Astrocyte (in vitro differentiated cells and primary cell): ENCODE measurements around the gene POU2AF1. TPM values are rescaled to one million over a fixed set of nuclear protein-coding genes. Genes with fewer than 3 reads are reported as not detected.

Experiments used
- DNase-seq: peaks from one replicate; pipeline ENCODE4 v3.0.0-alpha.2; 2010; ENCODE audit warnings: low read depth
- FAIRE-seq: peaks from 2 replicates; lab custom pipeline; 2011; peaks lifted over from hg19 to GRCh38; lab: Jason Lieb, UNC
- H2AFZ ChIP-seq: 2 replicates; pipeline ENCODE4 v1.6.0; 2012; ENCODE audit warnings: low read depth, low read length, inconsistent platforms
- H3K27ac ChIP-seq: 2 replicates; pipeline ENCODE4 v1.5.1; 2011; ENCODE audit warnings: low read depth, low read length, inconsistent platforms
- H3K27me3 ChIP-seq: 2 replicates; pipeline ENCODE4 v1.6.0; 2011; ENCODE audit warnings: low read length, inconsistent platforms; ENCODE audit not compliant: insufficient read depth
- H3K36me3 ChIP-seq: 2 replicates; pipeline ENCODE4 v1.5.1; 2011; ENCODE audit warnings: low read length, inconsistent platforms; ENCODE audit not compliant: insufficient read depth
- H3K4me1 ChIP-seq: 2 replicates; pipeline ENCODE4 v1.5.1; 2011; ENCODE audit warnings: low read length, inconsistent platforms; ENCODE audit not compliant: insufficient read depth
- H3K4me2 ChIP-seq: 2 replicates; pipeline ENCODE4 v1.6.0; 2012; ENCODE audit warnings: low read length, inconsistent platforms
- H3K4me3 ChIP-seq: 2 replicates; pipeline ENCODE4 v1.5.1; 2011; ENCODE audit warnings: low read depth, mild to moderate bottlenecking, low read length, inconsistent platforms; ENCODE audit not compliant: insufficient read depth
- H3K79me2 ChIP-seq: 2 replicates; pipeline ENCODE4 v1.6.0; 2012; ENCODE audit warnings: mild to moderate bottlenecking, low read length, inconsistent platforms; ENCODE audit not compliant: insufficient read depth
- H3K9ac ChIP-seq: 2 replicates; pipeline ENCODE4 v1.6.0; 2012; ENCODE audit warnings: mild to moderate bottlenecking, low read length, inconsistent platforms
- H3K9me3 ChIP-seq: 2 replicates; pipeline ENCODE4 v1.5.1; 2012; ENCODE audit warnings: low read depth, mild to moderate bottlenecking, low read length, inconsistent platforms; ENCODE audit not compliant: insufficient read depth
- H4K20me1 ChIP-seq: 2 replicates; pipeline ENCODE4 v1.6.0; 2012; ENCODE audit warnings: low read length, inconsistent platforms; ENCODE audit not compliant: insufficient read depth
- H3K27ac Mint-ChIP-seq: one replicate; pipeline ENCODE4 v1.8.0; 2021; ENCODE audit warnings: mild to moderate bottlenecking, mixed read lengths; ENCODE audit not compliant: unreplicated experiment
- H3K27me3 Mint-ChIP-seq: one replicate; pipeline ENCODE4 v1.8.0; 2021; ENCODE audit warnings: low read depth, mixed read lengths; ENCODE audit not compliant: unreplicated experiment
- H3K36me3 Mint-ChIP-seq: one replicate; pipeline ENCODE4 v1.8.0; 2021; ENCODE audit warnings: low read depth, mixed read lengths; ENCODE audit not compliant: unreplicated experiment
- H3K4me1 Mint-ChIP-seq: one replicate; pipeline ENCODE4 v1.8.0; 2021; ENCODE audit warnings: low read depth, mixed read lengths; ENCODE audit not compliant: unreplicated experiment
- H3K4me3 Mint-ChIP-seq: one replicate; pipeline ENCODE4 v1.8.0; 2021; ENCODE audit warnings: mild to moderate bottlenecking, moderate library complexity, mixed read lengths; ENCODE audit not compliant: unreplicated experiment
- H3K9me3 Mint-ChIP-seq: one replicate; pipeline ENCODE4 v1.8.0; 2021; ENCODE audit warnings: mild to moderate bottlenecking, mixed read lengths; ENCODE audit not compliant: unreplicated experiment
- EZH2 ChIP-seq: IDR thresholded peaks from 2 replicates; pipeline ENCODE4 v1.6.1; 2012; ENCODE audit warnings: mild to moderate bottlenecking, low read length, inconsistent platforms; ENCODE audit not compliant: insufficient read depth
- total RNA-seq: library from RNA; stranded (reverse); gene quantifications from 2 replicates; pipeline ENCODE4 v1.2.1, GENCODE V29; 2021
- TF ChIP-seq, protein P1 (sequence below): IDR thresholded peaks from 2 replicates; pipeline ENCODE4 v1.5.1; 2011; ENCODE audit warnings: low read depth, mild to moderate bottlenecking, inconsistent platforms, low read length, moderate library complexity; ENCODE audit not compliant: insufficient read depth

Gene POU2AF1
- total RNA-seq, 1 donor from 2014 or later = not detected

DNA sequence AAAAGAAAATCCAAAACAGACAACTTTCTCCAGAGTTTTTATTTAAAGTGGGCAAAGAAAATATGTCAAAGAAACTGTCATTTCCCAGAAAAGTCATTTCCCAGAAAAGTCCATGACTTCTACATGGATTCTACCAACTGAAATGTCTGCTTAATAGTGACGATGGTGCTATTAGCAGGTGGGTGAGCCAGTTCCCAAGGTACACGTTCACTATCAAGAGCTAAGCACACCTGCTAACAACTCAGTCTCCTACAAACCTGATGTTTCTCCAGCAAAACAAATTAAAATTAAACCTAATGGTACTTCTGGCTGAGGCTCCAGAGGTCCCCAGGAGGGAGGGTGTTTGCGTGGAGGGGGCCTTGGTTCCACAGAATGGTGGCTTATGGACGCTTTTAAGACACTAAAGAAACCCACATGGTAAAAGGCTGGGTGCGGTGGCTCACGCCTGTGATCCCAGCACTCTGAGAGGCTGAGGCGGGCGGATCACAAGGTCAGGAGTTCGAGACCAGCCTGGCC is 26.8 kb downstream of the POU2AF1 start:
- Mint-ChIP-seq H3K4me1 (peaks cover 2% of the 10 kb centered on the region), H3K4me3 (no peak overlapping the region), H3K9me3 (peaks cover 10% of the 10 kb centered on the region), H3K27me3 (peaks cover 9% of the 10 kb centered on the region), H3K36me3 (no peaks in the 10 kb centered on the region), H3K27ac (no peak overlapping the region)
- no peaks in the 10 kb centered on the region for H3K9me3 ChIP-seq
- peaks cover 3% of the 10 kb centered on the region for H3K27me3 ChIP-seq
- no peak overlapping the region for H3K27ac ChIP-seq
- H2AFZ ChIP-seq = no peak overlapping the region
- H3K36me3 ChIP-seq = no peaks in the 10 kb centered on the region
- no peak overlapping the region for H3K4me2 ChIP-seq
- H3K79me2 ChIP-seq = no peaks in the 10 kb centered on the region
- no peaks in the 10 kb centered on the region for H3K4me1 ChIP-seq
- TF ChIP-seq EZH2 = no peak
- TF ChIP-seq, protein P1, sequence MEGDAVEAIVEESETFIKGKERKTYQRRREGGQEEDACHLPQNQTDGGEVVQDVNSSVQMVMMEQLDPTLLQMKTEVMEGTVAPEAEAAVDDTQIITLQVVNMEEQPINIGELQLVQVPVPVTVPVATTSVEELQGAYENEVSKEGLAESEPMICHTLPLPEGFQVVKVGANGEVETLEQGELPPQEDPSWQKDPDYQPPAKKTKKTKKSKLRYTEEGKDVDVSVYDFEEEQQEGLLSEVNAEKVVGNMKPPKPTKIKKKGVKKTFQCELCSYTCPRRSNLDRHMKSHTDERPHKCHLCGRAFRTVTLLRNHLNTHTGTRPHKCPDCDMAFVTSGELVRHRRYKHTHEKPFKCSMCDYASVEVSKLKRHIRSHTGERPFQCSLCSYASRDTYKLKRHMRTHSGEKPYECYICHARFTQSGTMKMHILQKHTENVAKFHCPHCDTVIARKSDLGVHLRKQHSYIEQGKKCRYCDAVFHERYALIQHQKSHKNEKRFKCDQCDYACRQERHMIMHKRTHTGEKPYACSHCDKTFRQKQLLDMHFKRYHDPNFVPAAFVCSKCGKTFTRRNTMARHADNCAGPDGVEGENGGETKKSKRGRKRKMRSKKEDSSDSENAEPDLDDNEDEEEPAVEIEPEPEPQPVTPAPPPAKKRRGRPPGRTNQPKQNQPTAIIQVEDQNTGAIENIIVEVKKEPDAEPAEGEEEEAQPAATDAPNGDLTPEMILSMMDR = no peak
- DNase-seq (no peak), FAIRE-seq (no peak)
- no peaks in the 10 kb centered on the region for H4K20me1 ChIP-seq
- H3K4me3 ChIP-seq = no peak overlapping the region
- no peak overlapping the region for H3K9ac ChIP-seq

DNA sequence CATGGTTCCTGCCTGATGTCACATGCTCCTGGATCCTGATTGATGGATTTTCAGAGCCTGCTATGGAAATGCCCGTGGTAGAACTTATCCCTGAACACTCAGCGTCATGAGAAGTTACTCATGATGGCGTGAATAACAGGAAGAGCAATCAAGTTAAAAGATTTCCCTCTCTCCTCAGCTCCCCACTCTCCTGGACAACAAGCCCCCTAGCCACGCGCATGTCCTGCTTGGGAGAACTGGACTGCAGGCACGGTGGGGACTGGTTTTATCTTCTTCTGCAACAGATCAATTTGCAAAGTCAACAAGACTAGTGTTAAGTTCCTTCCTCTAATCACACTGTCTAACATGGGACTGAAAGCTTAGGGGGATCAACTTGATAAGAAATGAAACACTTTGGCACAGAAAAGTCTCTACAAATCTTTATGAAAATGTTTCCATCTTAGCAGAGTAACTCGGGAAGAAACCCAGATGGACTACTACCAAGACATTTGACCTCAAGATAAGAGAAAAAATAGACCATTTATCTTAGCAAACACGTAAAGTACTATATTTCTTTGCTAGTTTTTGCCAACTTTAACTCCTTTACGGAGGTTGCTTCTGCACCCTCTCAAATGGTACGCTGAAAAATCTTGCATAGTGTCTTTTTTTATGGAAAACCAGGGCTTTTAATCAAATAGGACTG is 27.6 kb downstream of the POU2AF1 start:
- Histone ChIP-seq H3K4me3 (no peak overlapping the region), H3K79me2 (no peaks in the 10 kb centered on the region), H3K27me3 (peaks cover 3% of the 10 kb centered on the region), H4K20me1 (no peaks in the 10 kb centered on the region), H3K36me3 (no peaks in the 10 kb centered on the region), H3K4me1 (no peaks in the 10 kb centered on the region), H3K9ac (no peak overlapping the region), H3K4me2 (no peak overlapping the region), H3K9me3 (no peaks in the 10 kb centered on the region), H2AFZ (no peak overlapping the region), H3K27ac (no peak overlapping the region)
- Mint-ChIP-seq H3K27me3 (peaks cover 5% of the 10 kb centered on the region), H3K27ac (no peak overlapping the region), H3K4me3 (no peak overlapping the region), H3K9me3 (peaks cover 5% of the 10 kb centered on the region), H3K36me3 (no peaks in the 10 kb centered on the region), H3K4me1 (peaks cover 2% of the 10 kb centered on the region)
- DNase-seq (no peak), FAIRE-seq (no peak)
- TF ChIP-seq, protein P1 = no peak
- no peak for TF ChIP-seq EZH2

DNA sequence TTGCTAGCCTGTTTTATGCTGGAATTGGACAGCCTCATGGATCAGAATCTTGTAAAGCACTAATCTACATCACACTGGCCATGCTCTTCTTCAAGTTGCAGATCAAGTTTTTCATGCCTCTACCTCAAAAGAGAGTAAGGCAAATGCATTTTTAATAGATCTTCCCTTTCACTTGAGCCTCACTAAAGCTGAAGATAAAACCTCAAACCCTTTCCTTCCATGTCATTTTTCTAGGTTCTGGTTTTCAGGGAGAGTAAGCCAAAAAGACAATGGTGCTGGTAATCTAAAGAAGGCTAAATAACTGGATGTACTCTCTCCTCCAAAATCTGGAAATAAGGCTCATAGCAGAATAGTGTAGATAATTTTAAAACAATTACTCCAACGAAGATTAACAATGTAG is 28.3 kb downstream of the POU2AF1 start:
- no peak overlapping the region for H3K4me2 ChIP-seq
- peaks cover 2% of the 10 kb centered on the region for H3K4me1 Mint-ChIP-seq
- peaks cover 8% of the 10 kb centered on the region for H3K27me3 Mint-ChIP-seq
- H3K9me3 ChIP-seq = no peaks in the 10 kb centered on the region
- FAIRE-seq (no peak), DNase-seq (no peak)
- no peaks in the 10 kb centered on the region for H3K4me1 ChIP-seq
- H3K27ac Mint-ChIP-seq = no peak overlapping the region
- no peaks in the 10 kb centered on the region for H3K36me3 ChIP-seq
- no peaks in the 10 kb centered on the region for H3K79me2 ChIP-seq
- no peak overlapping the region for H3K4me3 ChIP-seq
- no peak overlapping the region for H3K9ac ChIP-seq
- peaks cover 5% of the 10 kb centered on the region for H3K9me3 Mint-ChIP-seq
- no peaks in the 10 kb centered on the region for H4K20me1 ChIP-seq
- no peak overlapping the region for H3K27ac ChIP-seq
- no peak overlapping the region for H3K4me3 Mint-ChIP-seq
- H3K36me3 Mint-ChIP-seq = no peaks in the 10 kb centered on the region
- H3K27me3 ChIP-seq = peaks cover 3% of the 10 kb centered on the region
- TF ChIP-seq, protein P1 = no peak
- no peak for TF ChIP-seq EZH2
- H2AFZ ChIP-seq = no peak overlapping the region
